Medulla oblongata (tissue), 1 donor: ENCODE data around the gene KRTAP4-16.
"Not testable (repeated sequence)": the region's sequence is repeated elsewhere in the genome, so short reads cannot be mapped to it uniquely, and the experiment has no call there.

Source experiments
- DNase-seq: peaks from one replicate; pipeline ENCODE4 v3.0.0-alpha.2; 2015; ENCODE audit errors: extremely low spot score

The KRTAP4-16 gene

GRCh38 chr17:41076788-41077187 lies 25.2 kb downstream of the KRTAP4-16 start:
- DNase-seq = no peak

- no peak for DNase-seq
Observed at GRCh38 chr17:41073676-41074075, 28.3 kb downstream of the KRTAP4-16 start.

- no peak for DNase-seq
Observed at GRCh38 chr17:41071606-41072360, 30.2 kb downstream of the KRTAP4-16 start.

GRCh38 chr17:41069031-41069430 lies 33.0 kb downstream of the KRTAP4-16 start:
- no peak for DNase-seq

GRCh38 chr17:41067281-41067680 lies 34.7 kb downstream of the KRTAP4-16 start:
- DNase-seq = no peak

GRCh38 chr17:41065829-41066624 lies 36.0 kb downstream of the KRTAP4-16 start, which contains the start of gene KRTAP2-4:
Gene KRTAP2-4 (minus strand): TSS chr17:41065879. CDS start chr17:41065845, 34 bp downstream.
- no peak for DNase-seq

- not testable (repeated sequence) for DNase-seq
Observed at GRCh38 chr17:41065016-41065689, 36.9 kb downstream of the KRTAP4-16 start.

GRCh38 chr17:41064301-41064700 lies 37.7 kb downstream of the KRTAP4-16 start:
- DNase-seq = no peak

- no peak for DNase-seq
Observed at GRCh38 chr17:41063449-41063848, 38.6 kb downstream of the KRTAP4-16 start.

GRCh38 chr17:41061964-41062363 lies 40.0 kb downstream of the KRTAP4-16 start:
- no peak for DNase-seq

GRCh38 chr17:41060052-41060604 lies 41.9 kb downstream of the KRTAP4-16 start, which contains the start of gene KRTAP2-3:
Gene KRTAP2-3 (minus strand): TSS chr17:41060114. CDS start chr17:41060050, 64 bp downstream.
- DNase-seq = no peak

GRCh38 chr17:41059276-41060051 lies 42.5 kb downstream of the KRTAP4-16 start:
- not testable (repeated sequence) for DNase-seq

- no peak for DNase-seq
Observed at GRCh38 chr17:41058741-41059140, 43.3 kb downstream of the KRTAP4-16 start.

- DNase-seq = no peak
Observed at GRCh38 chr17:41057547-41057946, 44.5 kb downstream of the KRTAP4-16 start.

- DNase-seq = not testable (repeated sequence)
Observed at GRCh38 chr17:41055130-41055529, 46.9 kb downstream of the KRTAP4-16 start, which contains the start of gene KRTAP2-2. Gene KRTAP2-2 (minus strand): TSS chr17:41055230. CDS start chr17:41055211, 19 bp downstream.

- DNase-seq = not testable (repeated sequence)
Observed at GRCh38 chr17:41054556-41054955, 47.5 kb downstream of the KRTAP4-16 start.

GRCh38 chr17:41054025-41054424 lies 48.0 kb downstream of the KRTAP4-16 start:
- no peak for DNase-seq

GRCh38 chr17:41052566-41052965 lies 49.4 kb downstream of the KRTAP4-16 start:
- DNase-seq = no peak
